Mesendoderm (in vitro differentiated cells): Measurements from ENCODE around the gene JMJD1C.

Experiments used
- DNase-seq: peaks from one replicate; pipeline ENCODE4 v3.0.0; 2013
- H2AK5ac ChIP-seq: 2 replicates; pipeline ENCODE4 v1.6.1; 2013; ENCODE audit warnings: low read length, inconsistent platforms
- H2BK120ac ChIP-seq: 2 replicates; pipeline ENCODE4 v1.6.1; 2013; ENCODE audit warnings: low read depth, mild to moderate bottlenecking, low read length, moderate library complexity, mixed read lengths
- H2BK15ac ChIP-seq: replicated peaks from 2 replicates; pipeline ENCODE4 v1.6.1; 2013; ENCODE audit warnings: low read depth, mild to moderate bottlenecking, moderate library complexity
- H2BK5ac ChIP-seq: 2 replicates; pipeline ENCODE4 v1.6.1; 2013; ENCODE audit warnings: low read length, inconsistent platforms
- H3K18ac ChIP-seq: 2 replicates; pipeline ENCODE4 v1.6.1; 2013; ENCODE audit warnings: mild to moderate bottlenecking, low read length, mixed read lengths
- H3K23ac ChIP-seq: one replicate; pipeline ENCODE4 v1.6.1; 2013; ENCODE audit warnings: low read length
- H3K27ac ChIP-seq: 2 replicates; pipeline ENCODE4 v1.5.1; 2013; ENCODE audit warnings: low read depth, mild to moderate bottlenecking, inconsistent platforms, low read length, moderate library complexity
- H3K27me3 ChIP-seq: 2 replicates; pipeline ENCODE4 v1.6.1; 2013; ENCODE audit warnings: low read length, control low read depth, mild to moderate bottlenecking, inconsistent platforms; ENCODE audit not compliant: insufficient read depth, poor library complexity
- H3K36me3 ChIP-seq: 2 replicates; pipeline ENCODE4 v1.6.1; 2013; ENCODE audit warnings: low read length, inconsistent platforms; ENCODE audit not compliant: control insufficient read depth, insufficient read depth
- H3K4ac ChIP-seq: one replicate; pipeline ENCODE4 v1.6.1; 2013; ENCODE audit warnings: low read depth, mild to moderate bottlenecking, low read length, moderate library complexity
- H3K4me1 ChIP-seq: 2 replicates; pipeline ENCODE4 v1.6.1; 2013; ENCODE audit warnings: low read depth, low read length, inconsistent platforms; ENCODE audit not compliant: control insufficient read depth
- H3K4me2 ChIP-seq: 2 replicates; pipeline ENCODE4 v1.6.1; 2013; ENCODE audit warnings: low read length
- H3K4me3 ChIP-seq: 2 replicates; pipeline ENCODE4 v1.5.1; 2013; ENCODE audit warnings: mild to moderate bottlenecking, low read length
- H3K56ac ChIP-seq: one replicate; pipeline ENCODE4 v1.6.1; 2013; ENCODE audit warnings: low read length
- H3K79me1 ChIP-seq: 2 replicates; pipeline ENCODE4 v1.6.1; 2013; ENCODE audit warnings: low read length, inconsistent platforms
- H3K79me2 ChIP-seq: 2 replicates; pipeline ENCODE4 v1.6.1; 2013; ENCODE audit warnings: mild to moderate bottlenecking, low read length; ENCODE audit not compliant: control insufficient read depth, insufficient read depth
- H3K9ac ChIP-seq: 2 replicates; pipeline ENCODE4 v1.6.1; 2013; ENCODE audit warnings: low read length, inconsistent platforms
- H4K5ac ChIP-seq: one replicate; pipeline ENCODE4 v1.6.1; 2013; ENCODE audit warnings: low read length
- H4K8ac ChIP-seq: one replicate; pipeline ENCODE4 v1.6.1; 2013; ENCODE audit warnings: low read depth, mild to moderate bottlenecking, control low read depth, low read length, moderate library complexity
- WGBS: extraction: QIAGEN DNeasy Blood & Tissue Kit; methylation state at CpG from one replicate; pipeline ENCODE4 v1.1.7; 2013; ENCODE audit warnings: low lambda C conversion rate, missing lambda C conversion rate; ENCODE audit not compliant: insufficient coverage; ENCODE audit errors: extremely low coverage; 5-methylcytosine and 5-hydroxymethylcytosine counted together

The JMJD1C gene

DNA sequence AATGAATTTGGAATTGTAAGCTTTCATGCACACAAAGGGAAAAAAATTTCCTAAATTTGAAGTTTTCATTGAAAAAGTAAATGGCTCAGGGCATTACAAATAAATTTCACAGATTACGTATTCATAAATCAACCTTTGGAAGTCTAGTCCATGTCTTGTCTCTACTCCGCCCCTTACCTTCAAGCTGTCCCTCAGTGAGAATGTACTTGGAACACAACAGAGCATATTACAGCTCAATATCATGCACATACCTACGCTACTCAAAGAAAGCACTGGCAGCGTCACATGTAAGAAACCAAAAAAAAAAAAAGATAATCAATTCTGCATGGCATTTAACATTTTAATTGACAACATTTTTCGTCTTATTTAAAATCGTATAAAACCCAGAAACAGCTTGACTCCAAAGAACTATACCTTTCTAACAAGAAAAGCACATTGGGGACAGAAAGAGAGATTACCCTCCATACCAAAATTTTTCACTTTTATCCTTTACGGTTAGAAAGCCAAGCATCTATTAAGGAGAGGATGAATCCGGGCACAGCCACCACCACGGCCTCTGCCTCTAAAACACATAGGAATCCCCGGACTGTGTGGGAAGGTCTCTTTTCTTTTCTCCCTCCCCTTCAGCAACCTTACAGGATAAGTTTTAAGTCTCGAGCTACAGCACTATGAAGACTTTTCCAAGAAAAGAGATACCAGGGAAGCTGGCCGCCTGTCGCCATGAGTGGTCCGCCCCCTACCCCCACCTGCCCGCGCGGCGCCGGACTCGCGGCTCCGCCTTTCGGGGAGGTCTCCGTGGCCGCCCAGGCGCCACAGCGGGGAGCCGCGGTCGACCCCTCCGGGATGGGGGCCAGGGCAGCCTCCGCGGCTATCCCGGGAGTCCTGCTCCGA is 1.1 kb downstream of the JMJD1C start:
- peak overlapping the region; percentile 88 for H3K4me3 ChIP-seq
- no peak overlapping the region for H2BK120ac ChIP-seq
- peak overlapping the region; percentile 93 for H3K27ac ChIP-seq
- H2AK5ac ChIP-seq, result no peak overlapping the region
- H3K56ac ChIP-seq, result peak overlapping the region; percentile 99
- no peak overlapping the region for H2BK15ac ChIP-seq
- peak overlapping the region; percentile 52 for H2BK5ac ChIP-seq
- no peak overlapping the region for H3K4ac ChIP-seq
- no peak overlapping the region for H4K5ac ChIP-seq
- peaks cover 40% of the 10 kb centered on the region for H3K79me2 ChIP-seq
- no CpG with 5 or more reads among the region's 35 CpGs for WGBS
- H3K79me1 ChIP-seq, result no peaks in the 10 kb centered on the region
- H3K23ac ChIP-seq, result peak overlapping the region; percentile 100
- no peak overlapping the region for H4K8ac ChIP-seq
- no peaks in the 10 kb centered on the region for H3K4me1 ChIP-seq
- no peak for DNase-seq
- H3K18ac ChIP-seq, result peak overlapping the region; percentile 72
- H3K36me3 ChIP-seq, result no peaks in the 10 kb centered on the region
- H3K9ac ChIP-seq, result peak overlapping the region; percentile 98
- H3K4me2 ChIP-seq, result peak overlapping the region; percentile 66
- H3K27me3 ChIP-seq, result no peaks in the 10 kb centered on the region

DNA sequence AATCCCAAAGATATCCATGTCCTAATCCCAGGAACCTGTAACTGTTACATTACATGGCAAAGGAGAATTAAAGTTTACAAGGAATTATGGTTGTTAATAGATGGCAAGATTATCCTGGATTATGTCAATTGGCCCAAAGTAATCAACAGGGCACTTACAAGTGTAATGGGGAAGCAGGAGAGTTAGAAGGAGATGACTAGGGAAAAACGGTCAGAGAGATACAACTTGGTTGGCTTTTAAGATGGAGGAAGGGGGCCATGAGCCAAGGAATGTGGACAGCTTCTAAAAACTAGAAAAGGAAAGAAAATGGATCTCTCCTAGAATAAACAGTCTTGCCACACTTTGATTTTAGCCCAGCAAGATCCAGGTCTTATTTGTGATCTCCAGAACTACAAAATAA is 3.3 kb downstream of the JMJD1C start:
- no peak overlapping the region for H3K4me3 ChIP-seq
- no peak overlapping the region for H3K18ac ChIP-seq
- WGBS, result no CpG with 5 or more reads among the region's 1 CpG

GRCh38 chr10:63458177-63458576 is 7.6 kb downstream of the JMJD1C start:
- Histone ChIP-seq H3K36me3 (no peaks in the 10 kb centered on the region), H2BK120ac (no peak overlapping the region), H3K27ac (no peak overlapping the region), H3K79me2 (peaks cover 40% of the 10 kb centered on the region), H3K23ac (no peak overlapping the region), H4K5ac (no peak overlapping the region), H3K27me3 (no peaks in the 10 kb centered on the region), H3K4me3 (no peak overlapping the region), H2BK5ac (no peak overlapping the region), H3K56ac (no peak overlapping the region), H3K4me2 (no peak overlapping the region), H2BK15ac (no peak overlapping the region), H4K8ac (no peak overlapping the region), H3K79me1 (no peaks in the 10 kb centered on the region), H3K18ac (no peak overlapping the region), H3K9ac (no peak overlapping the region), H2AK5ac (no peak overlapping the region), H3K4me1 (no peaks in the 10 kb centered on the region), H3K4ac (peak overlapping the region; percentile 36)
- WGBS, result no CpG with 5 or more reads among the region's 2 CpGs
- DNase-seq, result no peak

More for the DNA sequence above, 3.3 kb downstream of the JMJD1C start:
- no peak overlapping the region for H2AK5ac ChIP-seq
- H3K4me2 ChIP-seq, result no peak overlapping the region
- H2BK5ac ChIP-seq, result no peak overlapping the region
- H3K23ac ChIP-seq, result no peak overlapping the region
- no peak overlapping the region for H3K9ac ChIP-seq
- H2BK120ac ChIP-seq, result no peak overlapping the region
- H3K27me3 ChIP-seq, result no peaks in the 10 kb centered on the region
- no peak overlapping the region for H3K27ac ChIP-seq
- H3K4ac ChIP-seq, result no peak overlapping the region
- no peak for DNase-seq
- no peak overlapping the region for H4K8ac ChIP-seq
- no peaks in the 10 kb centered on the region for H3K79me1 ChIP-seq
- no peak overlapping the region for H2BK15ac ChIP-seq
- H3K36me3 ChIP-seq, result no peaks in the 10 kb centered on the region
- H3K56ac ChIP-seq, result no peak overlapping the region
- H4K5ac ChIP-seq, result no peak overlapping the region
- H3K4me1 ChIP-seq, result no peaks in the 10 kb centered on the region
- peaks cover 47% of the 10 kb centered on the region for H3K79me2 ChIP-seq

DNA sequence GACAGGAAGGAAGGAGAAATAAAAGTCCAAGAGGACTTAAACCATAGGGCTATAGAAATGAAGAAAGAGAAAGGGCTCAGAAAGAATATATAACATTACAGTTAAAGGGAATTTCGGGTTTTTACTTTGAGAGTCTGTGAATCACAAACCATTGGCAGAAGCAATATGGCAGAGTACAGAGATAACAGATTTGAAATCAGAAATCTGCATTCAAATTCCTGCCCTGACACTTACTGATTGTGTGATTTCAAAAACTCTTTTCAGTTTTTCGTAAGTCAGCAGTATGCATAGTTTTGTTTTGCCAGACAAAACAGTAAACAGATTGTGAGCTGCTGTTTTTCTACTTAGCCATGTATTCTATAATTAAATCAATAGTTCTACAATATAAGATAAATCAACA is 8.2 kb downstream of the JMJD1C start:
- Histone ChIP-seq H4K8ac (no peak overlapping the region), H2BK5ac (no peak overlapping the region), H4K5ac (no peak overlapping the region), H3K27ac (no peak overlapping the region), H3K18ac (no peak overlapping the region), H3K4me1 (no peaks in the 10 kb centered on the region), H3K79me1 (no peaks in the 10 kb centered on the region), H3K36me3 (no peaks in the 10 kb centered on the region), H3K4me2 (no peak overlapping the region), H3K56ac (no peak overlapping the region), H3K4ac (no peak overlapping the region), H3K23ac (no peak overlapping the region), H3K4me3 (no peak overlapping the region), H2BK120ac (no peak overlapping the region), H3K27me3 (no peaks in the 10 kb centered on the region), H2AK5ac (no peak overlapping the region), H3K9ac (no peak overlapping the region), H3K79me2 (peaks cover 37% of the 10 kb centered on the region), H2BK15ac (no peak overlapping the region)
- WGBS, result no CpG with 5 or more reads among the region's 2 CpGs
- no peak for DNase-seq

GRCh38 chr10:63456437-63457210 is 9.2 kb downstream of the JMJD1C start:
- no CpG with 5 or more reads among the region's 2 CpGs for WGBS
- H3K4me3 ChIP-seq, result no peak overlapping the region
- H4K5ac ChIP-seq, result no peak overlapping the region

More at GRCh38 chr10:63456437-63457210, 9.2 kb downstream of the JMJD1C start:
- Histone ChIP-seq H3K23ac (no peak overlapping the region), H2BK120ac (no peak overlapping the region), H3K4me2 (no peak overlapping the region), H4K8ac (no peak overlapping the region), H3K4ac (no peak overlapping the region), H3K18ac (no peak overlapping the region), H3K79me1 (peaks cover 1% of the 10 kb centered on the region), H3K27me3 (no peaks in the 10 kb centered on the region), H3K36me3 (no peaks in the 10 kb centered on the region), H3K9ac (no peak overlapping the region), H3K4me1 (no peaks in the 10 kb centered on the region), H2AK5ac (no peak overlapping the region), H2BK15ac (no peak overlapping the region), H3K56ac (no peak overlapping the region), H3K79me2 (peaks cover 40% of the 10 kb centered on the region), H3K27ac (no peak overlapping the region), H2BK5ac (no peak overlapping the region)
- peak; percentile 69 for DNase-seq
